IPS-NIHi11 (cell line): ENCODE measurements around the gene SAPCD1.
A peak's percentile ranks its signal among the peaks of the same experiment; 100 is the strongest.

Experiments
- DNase-seq: peaks from one replicate; pipeline ENCODE4 v3.0.0; 2012; ENCODE audit warnings: mixed read lengths, low spot score

The SAPCD1 gene

GRCh38 chr6:31729515-31729978, 32.9 kb upstream of the SAPCD1 start:
- peak; percentile 91 for DNase-seq

DNA sequence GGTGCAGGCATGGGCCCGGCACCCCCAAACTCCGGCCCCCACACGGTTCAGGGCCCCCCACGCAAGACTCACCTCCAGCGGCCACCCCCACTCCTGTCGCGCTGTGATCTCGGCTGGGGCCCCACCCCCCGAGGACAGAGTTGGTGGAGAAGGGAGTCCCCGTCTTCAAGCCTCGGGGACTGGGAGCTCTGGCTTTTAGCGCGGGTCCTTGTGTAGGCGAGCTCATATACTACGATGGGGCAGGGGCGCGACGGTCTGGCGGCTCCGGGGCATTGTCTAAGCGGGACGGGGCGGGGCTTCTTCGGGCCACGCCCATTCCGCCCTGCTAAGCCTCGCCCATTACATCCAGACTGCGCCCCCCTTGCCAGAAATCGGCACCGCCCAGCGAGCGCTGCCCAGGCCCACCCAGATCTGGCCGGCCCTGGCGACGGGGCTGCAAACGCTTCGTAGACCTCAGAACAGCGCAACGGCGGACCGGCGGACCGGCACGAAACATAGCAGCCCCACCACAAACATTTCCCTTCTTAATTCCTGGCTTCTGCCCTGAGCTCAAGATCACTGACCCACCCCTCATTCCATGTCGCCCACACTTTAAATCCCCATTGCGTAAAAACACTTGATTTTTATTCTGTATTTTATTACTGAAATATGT, 32.4 kb upstream of the SAPCD1 start:
- DNase-seq: peak; percentile 88

DNA sequence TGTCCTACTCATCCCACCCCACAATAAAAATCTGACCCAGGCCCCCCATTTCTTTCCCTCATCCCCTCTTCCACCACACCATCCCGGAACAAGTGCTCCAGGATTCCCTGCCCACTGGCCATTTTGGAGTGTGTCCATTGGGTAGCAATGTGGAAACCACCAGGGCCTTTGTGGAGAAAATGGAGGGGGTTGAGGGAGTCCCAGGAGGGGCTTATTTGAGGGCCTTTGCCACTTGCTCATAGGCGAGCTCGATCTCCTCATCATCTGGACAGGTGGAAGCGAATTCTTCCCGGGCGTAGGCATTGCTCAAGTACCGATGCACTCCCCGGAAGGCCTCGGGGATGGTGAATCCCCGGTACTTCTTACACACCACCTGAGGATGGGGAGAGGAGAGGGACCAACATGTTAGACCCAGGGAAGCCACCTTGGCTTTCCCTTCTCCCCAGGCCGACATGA, 31.8 kb upstream of the SAPCD1 start:
- DNase-seq: no peak

GRCh38 chr6:31732029-31732428, 30.4 kb upstream of the SAPCD1 start:
- no peak for DNase-seq

DNA sequence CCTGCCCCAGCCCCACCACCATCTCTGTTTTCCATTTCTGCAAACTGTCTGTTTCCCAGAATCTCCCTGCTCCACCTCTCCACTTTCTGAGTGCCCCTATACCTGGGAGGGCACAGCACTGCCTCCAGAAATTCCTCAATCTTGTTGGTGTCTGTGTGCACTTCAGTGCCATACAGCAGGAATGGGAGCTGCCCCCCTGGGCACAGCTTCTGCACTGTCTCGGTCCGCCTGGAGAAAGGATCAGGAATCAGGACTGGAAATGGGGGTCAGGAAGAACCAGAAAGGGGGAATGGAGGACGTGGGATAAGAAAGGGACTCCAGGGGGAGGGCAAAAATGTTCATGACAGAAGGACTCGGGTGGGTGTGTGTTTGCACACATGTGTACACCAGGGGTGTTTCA, 28.7 kb upstream of the SAPCD1 start:
- DNase-seq: no peak

- no peak for DNase-seq
Measured at GRCh38 chr6:31734247-31734820, 28.1 kb upstream of the SAPCD1 start.

GRCh38 chr6:31734821-31735406, 27.5 kb upstream of the SAPCD1 start:
- peak; percentile 64 for DNase-seq

DNA sequence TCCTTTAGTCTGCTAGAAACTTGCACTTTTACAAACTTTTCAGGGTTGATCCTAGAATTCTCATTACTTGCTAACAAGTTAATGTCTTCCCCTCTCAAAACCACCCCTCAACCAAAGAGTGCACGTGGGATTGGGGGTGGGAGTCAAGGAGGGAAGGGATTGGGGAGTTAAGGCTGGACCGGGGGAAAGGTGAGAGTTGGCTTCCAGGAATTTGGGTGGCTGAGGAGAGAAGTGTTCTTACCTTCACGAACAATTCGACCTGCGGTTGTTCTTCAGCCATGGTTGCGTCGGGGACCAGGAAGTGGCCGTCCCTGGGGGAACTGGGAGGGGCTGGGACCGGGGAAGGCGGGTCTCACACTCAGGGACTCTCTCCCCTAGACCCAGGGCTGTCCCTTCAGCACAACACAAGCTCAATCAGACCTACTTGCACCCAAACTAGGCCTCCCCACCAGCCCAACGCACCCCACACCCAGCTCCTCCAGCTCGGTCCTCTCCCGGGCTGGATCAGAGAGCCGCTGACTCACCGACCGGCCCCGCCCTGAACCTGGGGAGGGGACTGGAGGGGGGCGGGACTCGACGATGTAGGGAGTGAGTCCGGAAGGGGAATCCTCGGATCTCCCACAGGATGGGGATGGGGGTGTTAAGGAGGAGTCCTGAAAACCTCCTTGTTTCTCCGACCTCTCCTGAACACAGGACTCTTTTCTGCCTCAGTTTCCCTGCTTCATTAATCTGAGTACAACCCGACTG, 26.3 kb upstream of the SAPCD1 start, which contains the start of gene CLIC1:
Gene CLIC1 (minus strand): TSS at position 510 of the 747 bp plus-strand sequence. CDS start 230 bp downstream, at position 280.
- DNase-seq: peak; percentile 79

DNA sequence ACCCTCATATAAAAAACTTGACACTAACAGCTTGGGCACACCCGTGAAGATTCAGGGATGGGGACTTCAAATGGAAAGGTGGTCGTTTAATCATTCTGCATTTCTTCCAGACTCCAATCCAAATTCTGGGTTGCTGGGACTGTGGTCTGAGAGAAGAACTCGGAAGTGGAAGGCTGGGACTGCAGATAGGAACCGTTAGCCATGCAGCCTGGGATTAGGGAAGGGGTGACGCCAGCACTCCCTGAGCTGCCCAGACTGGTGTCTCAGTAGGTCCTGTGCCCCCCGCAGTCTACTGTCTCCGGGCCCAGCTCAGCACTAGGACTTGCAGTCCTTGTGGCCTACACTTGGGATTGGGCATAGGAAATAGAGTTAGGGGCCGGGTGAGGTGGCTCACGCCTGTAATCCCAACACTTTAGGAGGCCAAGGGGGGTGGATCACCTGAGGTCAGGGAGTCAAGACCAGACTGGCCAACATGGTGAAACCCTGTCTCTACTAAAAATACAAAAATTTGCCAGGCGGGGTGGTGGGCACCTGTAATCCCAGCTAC, 25.6 kb upstream of the SAPCD1 start:
- DNase-seq: no peak

DNA sequence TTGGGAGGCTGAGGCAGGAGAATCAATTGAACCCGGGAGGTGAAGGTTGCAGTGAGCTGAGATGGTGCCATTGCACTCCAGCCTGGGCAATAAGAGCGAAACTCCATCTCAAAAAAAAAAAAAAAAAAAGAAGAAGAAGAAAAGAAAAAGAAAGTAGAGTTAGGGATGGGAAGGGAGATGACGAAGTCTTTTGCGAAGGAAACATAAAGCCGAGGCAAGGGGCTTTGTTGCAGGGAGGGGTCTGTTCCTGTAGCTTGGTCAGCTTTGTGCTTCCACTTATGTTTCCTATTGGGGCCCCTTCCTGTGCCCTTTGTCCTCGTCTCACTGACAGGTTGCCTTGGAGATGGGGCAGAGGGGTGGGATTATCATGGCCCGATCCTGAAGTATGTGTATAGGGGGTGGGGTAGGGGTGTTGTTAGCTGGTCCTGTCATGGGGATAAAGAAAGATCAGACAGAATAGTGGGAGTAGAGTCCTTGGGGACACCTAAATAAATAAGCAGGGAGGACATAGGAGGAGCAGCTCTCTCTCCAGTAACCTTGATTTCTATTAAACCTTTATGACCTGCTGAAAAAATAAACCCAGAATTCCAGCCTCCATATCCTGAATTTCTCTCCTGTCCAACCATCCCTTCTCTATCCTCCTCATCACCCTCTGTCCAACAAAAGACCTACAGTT, 25.0 kb upstream of the SAPCD1 start:
- no peak for DNase-seq

GRCh38 chr6:31737991-31738979, 24.2 kb upstream of the SAPCD1 start:
- DNase-seq: no peak

DNA sequence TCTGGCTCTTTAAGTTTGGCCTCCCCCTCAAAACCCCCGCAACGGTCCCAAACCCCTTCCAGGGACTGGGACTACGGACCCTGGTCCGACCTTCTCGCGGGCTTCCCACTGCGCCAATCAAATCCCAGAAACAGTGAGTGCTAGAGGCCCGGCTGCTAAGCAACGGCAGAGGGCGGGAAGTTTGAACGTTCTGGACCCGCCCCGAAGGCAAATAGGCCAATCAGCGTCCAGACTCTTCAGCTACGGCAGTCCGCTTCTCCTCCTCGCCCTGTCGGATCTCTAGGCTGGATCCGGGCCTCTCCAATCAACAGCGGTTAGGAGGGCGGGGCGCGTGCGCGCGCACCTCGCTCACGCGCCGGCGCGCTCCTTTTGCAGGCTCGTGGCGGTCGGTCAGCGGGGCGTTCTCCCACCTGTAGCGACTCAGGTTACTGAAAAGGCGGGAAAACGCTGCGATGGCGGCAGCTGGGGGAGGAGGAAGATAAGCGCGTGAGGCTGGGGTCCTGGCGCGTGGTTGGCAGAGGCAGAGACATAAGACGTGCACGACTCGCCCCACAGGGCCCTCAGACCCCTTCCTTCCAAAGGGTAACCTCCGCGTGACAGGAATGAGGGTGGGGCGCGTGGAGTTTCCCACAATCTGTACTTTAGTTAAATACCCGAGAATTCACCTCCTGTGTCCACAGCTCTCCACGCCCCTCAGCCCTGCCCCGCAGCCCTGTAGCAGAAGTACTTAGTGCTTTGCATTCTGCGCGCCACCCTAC, 22.6 kb upstream of the SAPCD1 start, which contains the start of gene MSH5:
Gene MSH5 (plus strand): TSS at position 367 of the 758 bp plus-strand sequence. CDS start 462 bp downstream, outside the sequence.
- peak; percentile 97 for DNase-seq

GRCh38 chr6:31740397-31741223, 21.8 kb upstream of the SAPCD1 start:
- peak; percentile 44 for DNase-seq

GRCh38 chr6:31741815-31742214, 20.6 kb upstream of the SAPCD1 start:
- DNase-seq: no peak

GRCh38 chr6:31742894-31743293, 19.6 kb upstream of the SAPCD1 start:
- DNase-seq: no peak

- no peak for DNase-seq
Measured at GRCh38 chr6:31744422-31744821, 18.0 kb upstream of the SAPCD1 start.

- no peak for DNase-seq
Measured at GRCh38 chr6:31749301-31750036, 13.0 kb upstream of the SAPCD1 start.
